ENCODE results near the gene TMEM101. TPM values are rescaled to one million over a fixed set of nuclear protein-coding genes. Genes with fewer than 3 reads are reported as not detected.
A peak's percentile ranks its signal among the peaks of the same experiment; 100 is the strongest.

TMEM101 gene
- total and polyA plus RNA-seq, 2 of the 13 experiments (the other 11 are each of a cell fraction or from before 2014, with no cell fraction given): 72.0 to 100 TPM

DNA sequence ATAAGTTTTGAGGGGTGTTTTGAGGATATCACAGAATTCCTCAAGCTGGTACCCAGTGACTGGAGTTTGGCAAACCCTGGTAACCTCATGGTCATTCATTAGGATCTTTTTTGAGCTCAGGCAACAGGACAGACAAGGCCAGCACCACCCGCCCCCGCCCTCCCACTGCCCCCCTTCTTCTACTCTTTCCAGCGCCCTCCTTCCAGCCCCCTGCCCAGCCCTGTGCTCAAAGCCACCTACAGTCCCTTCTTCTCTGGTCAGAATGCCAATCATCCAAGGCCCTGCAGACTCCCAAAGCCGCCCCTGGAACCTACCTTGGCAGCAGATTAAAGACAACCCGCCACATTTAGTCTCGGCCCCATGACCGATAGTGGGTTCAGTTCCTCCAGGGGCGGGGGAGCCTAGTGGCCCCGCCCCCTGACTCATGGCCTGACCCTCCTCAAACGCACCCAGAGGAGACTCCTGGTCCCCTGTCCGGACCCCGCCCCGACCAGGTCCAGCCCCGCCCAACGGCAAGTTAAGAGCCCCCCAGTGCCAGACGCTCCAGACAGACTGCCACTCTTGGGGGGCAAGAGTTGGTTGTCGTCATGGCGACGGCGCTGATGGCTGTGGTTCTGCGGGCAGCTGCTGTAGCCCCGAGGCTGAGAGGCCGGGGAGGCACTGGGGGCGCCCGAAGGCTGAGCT is 10.5 kb downstream of the TMEM101 start, which contains the start of gene NAGS (continued):
- TF ChIP-seq, protein P1, sequence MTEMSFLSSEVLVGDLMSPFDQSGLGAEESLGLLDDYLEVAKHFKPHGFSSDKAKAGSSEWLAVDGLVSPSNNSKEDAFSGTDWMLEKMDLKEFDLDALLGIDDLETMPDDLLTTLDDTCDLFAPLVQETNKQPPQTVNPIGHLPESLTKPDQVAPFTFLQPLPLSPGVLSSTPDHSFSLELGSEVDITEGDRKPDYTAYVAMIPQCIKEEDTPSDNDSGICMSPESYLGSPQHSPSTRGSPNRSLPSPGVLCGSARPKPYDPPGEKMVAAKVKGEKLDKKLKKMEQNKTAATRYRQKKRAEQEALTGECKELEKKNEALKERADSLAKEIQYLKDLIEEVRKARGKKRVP (CRISPR knock-in tag; IDR thresholded peaks at IDR 0.05): peak in 1 of 2 experiments; percentile 47; a peak in 2 of 4 replicates
- TF ChIP-seq ZNF343 (CRISPR knock-in tag; IDR thresholded peaks at IDR 0.05) (0 out of 2 replicates have a peak, but pooled peaks have one; percentile 24), ZC3H4 (CRISPR knock-in tag; IDR thresholded peaks at IDR 0.05; ENCODE audit: borderline replicate concordance) (no peak), U2AF2 (IDR thresholded peaks at IDR 0.05; ENCODE audit: low read depth, low read length) (no peak), DMAP1 (CRISPR knock-in tag; IDR thresholded peaks at IDR 0.05) (no peak), SRSF1 (optimal IDR thresholded peaks at IDR 0.05; ENCODE audit: low read depth, low read length) (peak; percentile 49), KLF16 (CRISPR knock-in tag; IDR thresholded peaks at IDR 0.05) (peak in 1 of 2 experiments; percentile 15; a peak in 2 of 4 replicates), TCF7 (IDR thresholded peaks at IDR 0.05; ENCODE audit: low read depth) (peak; percentile 21; the same call in 1 of the 2 replicates), HOXA5 (CRISPR knock-in tag; IDR thresholded peaks at IDR 0.05) (0 out of 2 replicates have a peak, but pooled peaks have one; percentile 17), MXI1 (IDR thresholded peaks at IDR 0.05; ENCODE audit: borderline replicate concordance, low read depth, low read length) (peak; percentile 48; the same call in 1 of the 3 replicates), SP1 (IDR thresholded peaks at IDR 0.05) (no peak), SP1 (CRISPR knock-in tag; IDR thresholded peaks at IDR 0.05) (peak; percentile 30; the same call in 1 of the 2 replicates)
- TF ChIP-seq, protein P2, sequence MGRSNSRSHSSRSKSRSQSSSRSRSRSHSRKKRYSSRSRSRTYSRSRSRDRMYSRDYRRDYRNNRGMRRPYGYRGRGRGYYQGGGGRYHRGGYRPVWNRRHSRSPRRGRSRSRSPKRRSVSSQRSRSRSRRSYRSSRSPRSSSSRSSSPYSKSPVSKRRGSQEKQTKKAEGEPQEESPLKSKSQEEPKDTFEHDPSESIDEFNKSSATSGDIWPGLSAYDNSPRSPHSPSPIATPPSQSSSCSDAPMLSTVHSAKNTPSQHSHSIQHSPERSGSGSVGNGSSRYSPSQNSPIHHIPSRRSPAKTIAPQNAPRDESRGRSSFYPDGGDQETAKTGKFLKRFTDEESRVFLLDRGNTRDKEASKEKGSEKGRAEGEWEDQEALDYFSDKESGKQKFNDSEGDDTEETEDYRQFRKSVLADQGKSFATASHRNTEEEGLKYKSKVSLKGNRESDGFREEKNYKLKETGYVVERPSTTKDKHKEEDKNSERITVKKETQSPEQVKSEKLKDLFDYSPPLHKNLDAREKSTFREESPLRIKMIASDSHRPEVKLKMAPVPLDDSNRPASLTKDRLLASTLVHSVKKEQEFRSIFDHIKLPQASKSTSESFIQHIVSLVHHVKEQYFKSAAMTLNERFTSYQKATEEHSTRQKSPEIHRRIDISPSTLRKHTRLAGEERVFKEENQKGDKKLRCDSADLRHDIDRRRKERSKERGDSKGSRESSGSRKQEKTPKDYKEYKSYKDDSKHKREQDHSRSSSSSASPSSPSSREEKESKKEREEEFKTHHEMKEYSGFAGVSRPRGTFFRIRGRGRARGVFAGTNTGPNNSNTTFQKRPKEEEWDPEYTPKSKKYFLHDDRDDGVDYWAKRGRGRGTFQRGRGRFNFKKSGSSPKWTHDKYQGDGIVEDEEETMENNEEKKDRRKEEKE (IDR thresholded peaks at IDR 0.05): no peak
- TF ChIP-seq, protein P3, sequence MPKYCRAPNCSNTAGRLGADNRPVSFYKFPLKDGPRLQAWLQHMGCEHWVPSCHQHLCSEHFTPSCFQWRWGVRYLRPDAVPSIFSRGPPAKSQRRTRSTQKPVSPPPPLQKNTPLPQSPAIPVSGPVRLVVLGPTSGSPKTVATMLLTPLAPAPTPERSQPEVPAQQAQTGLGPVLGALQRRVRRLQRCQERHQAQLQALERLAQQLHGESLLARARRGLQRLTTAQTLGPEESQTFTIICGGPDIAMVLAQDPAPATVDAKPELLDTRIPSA (CRISPR knock-in tag; IDR thresholded peaks at IDR 0.05; ENCODE audit: borderline replicate concordance): no peak
- TF ChIP-seq, protein P4, sequence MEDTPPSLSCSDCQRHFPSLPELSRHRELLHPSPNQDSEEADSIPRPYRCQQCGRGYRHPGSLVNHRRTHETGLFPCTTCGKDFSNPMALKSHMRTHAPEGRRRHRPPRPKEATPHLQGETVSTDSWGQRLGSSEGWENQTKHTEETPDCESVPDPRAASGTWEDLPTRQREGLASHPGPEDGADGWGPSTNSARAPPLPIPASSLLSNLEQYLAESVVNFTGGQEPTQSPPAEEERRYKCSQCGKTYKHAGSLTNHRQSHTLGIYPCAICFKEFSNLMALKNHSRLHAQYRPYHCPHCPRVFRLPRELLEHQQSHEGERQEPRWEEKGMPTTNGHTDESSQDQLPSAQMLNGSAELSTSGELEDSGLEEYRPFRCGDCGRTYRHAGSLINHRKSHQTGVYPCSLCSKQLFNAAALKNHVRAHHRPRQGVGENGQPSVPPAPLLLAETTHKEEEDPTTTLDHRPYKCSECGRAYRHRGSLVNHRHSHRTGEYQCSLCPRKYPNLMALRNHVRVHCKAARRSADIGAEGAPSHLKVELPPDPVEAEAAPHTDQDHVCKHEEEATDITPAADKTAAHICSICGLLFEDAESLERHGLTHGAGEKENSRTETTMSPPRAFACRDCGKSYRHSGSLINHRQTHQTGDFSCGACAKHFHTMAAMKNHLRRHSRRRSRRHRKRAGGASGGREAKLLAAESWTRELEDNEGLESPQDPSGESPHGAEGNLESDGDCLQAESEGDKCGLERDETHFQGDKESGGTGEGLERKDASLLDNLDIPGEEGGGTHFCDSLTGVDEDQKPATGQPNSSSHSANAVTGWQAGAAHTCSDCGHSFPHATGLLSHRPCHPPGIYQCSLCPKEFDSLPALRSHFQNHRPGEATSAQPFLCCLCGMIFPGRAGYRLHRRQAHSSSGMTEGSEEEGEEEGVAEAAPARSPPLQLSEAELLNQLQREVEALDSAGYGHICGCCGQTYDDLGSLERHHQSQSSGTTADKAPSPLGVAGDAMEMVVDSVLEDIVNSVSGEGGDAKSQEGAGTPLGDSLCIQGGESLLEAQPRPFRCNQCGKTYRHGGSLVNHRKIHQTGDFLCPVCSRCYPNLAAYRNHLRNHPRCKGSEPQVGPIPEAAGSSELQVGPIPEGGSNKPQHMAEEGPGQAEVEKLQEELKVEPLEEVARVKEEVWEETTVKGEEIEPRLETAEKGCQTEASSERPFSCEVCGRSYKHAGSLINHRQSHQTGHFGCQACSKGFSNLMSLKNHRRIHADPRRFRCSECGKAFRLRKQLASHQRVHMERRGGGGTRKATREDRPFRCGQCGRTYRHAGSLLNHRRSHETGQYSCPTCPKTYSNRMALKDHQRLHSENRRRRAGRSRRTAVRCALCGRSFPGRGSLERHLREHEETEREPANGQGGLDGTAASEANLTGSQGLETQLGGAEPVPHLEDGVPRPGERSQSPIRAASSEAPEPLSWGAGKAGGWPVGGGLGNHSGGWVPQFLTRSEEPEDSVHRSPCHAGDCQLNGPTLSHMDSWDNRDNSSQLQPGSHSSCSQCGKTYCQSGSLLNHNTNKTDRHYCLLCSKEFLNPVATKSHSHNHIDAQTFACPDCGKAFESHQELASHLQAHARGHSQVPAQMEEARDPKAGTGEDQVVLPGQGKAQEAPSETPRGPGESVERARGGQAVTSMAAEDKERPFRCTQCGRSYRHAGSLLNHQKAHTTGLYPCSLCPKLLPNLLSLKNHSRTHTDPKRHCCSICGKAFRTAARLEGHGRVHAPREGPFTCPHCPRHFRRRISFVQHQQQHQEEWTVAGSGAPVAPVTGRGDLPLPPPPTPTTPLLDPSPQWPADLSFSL (CRISPR knock-in tag; IDR thresholded peaks at IDR 0.05): no peak
- TF ChIP-seq, protein P5, sequence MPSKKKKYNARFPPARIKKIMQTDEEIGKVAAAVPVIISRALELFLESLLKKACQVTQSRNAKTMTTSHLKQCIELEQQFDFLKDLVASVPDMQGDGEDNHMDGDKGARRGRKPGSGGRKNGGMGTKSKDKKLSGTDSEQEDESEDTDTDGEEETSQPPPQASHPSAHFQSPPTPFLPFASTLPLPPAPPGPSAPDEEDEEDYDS (CRISPR knock-in tag; IDR thresholded peaks at IDR 0.05): peak; percentile 50; the same call in 1 of the 2 replicates

Data from HepG2 (cell line).